ENCODE data around the gene SLC9A5.

Gene SLC9A5

GRCh38 chr16:67256701-67257230 lies 8.0 kb downstream of the SLC9A5 start:
- H3K4me3 ChIP-seq (ENCODE audit: low read depth, low read length): no peak overlapping the region
- H3K4me1 ChIP-seq (ENCODE audit: control insufficient read depth, insufficient read depth, low read length): no peaks in the 10 kb centered on the region
- no peaks in the 10 kb centered on the region for H3K27me3 ChIP-seq (ENCODE audit: control insufficient read depth, insufficient read depth, low read length)
- H3K9me3 ChIP-seq (ENCODE audit: control insufficient read depth, insufficient read depth, low read length): no peaks in the 10 kb centered on the region
- H3K9ac ChIP-seq (ENCODE audit: low read depth, low read length): peak overlapping the region; percentile 12
- peaks cover 2% of the 10 kb centered on the region for H3K36me3 ChIP-seq (ENCODE audit: control insufficient read depth, insufficient read depth, low read length)

- no peaks in the 10 kb centered on the region for H3K9me3 ChIP-seq (ENCODE audit: control insufficient read depth, insufficient read depth, low read length)
- no peak overlapping the region for H3K4me3 ChIP-seq (ENCODE audit: low read depth, low read length)
- peaks cover 2% of the 10 kb centered on the region for H3K36me3 ChIP-seq (ENCODE audit: control insufficient read depth, insufficient read depth, low read length)
- no peaks in the 10 kb centered on the region for H3K27me3 ChIP-seq (ENCODE audit: control insufficient read depth, insufficient read depth, low read length)
- no peak overlapping the region for H3K9ac ChIP-seq (ENCODE audit: low read depth, low read length)
- no peaks in the 10 kb centered on the region for H3K4me1 ChIP-seq (ENCODE audit: control insufficient read depth, insufficient read depth, low read length)
Measured at GRCh38 chr16:67257486-67258160, 8.8 kb downstream of the SLC9A5 start.

DNA sequence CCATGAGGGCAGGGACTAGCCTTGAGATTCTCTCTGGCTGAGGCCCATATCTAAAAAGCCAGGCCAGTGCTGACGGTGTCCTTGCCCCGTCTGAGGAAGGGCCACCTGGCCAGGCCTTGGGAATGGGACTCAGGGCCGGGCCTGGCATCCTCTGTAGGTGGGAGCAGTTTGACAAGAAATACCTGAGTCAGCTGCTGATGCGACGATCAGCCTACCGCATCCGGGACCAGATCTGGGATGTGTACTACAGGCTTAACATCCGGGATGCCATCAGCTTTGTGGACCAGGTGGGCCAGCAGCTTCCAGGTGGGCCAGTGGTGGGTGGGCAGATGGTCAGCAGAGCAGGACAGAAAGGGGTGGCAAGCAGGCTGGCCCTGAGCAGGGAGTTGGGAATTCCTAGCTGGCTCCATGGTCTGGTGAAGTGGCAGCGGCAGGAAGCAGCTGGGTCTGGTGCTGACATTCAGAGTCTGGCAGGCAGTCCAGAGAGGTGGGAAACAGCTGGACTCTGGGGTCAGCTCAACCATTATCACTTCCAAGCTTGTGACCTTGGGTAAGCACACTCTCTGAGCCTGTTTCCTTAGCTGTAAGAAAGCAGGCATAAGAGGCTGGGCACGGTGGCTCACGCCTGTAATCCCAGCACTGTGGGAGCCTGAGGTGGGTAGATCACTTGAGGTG lies 9.5 kb downstream of the SLC9A5 start:
- H3K4me3 ChIP-seq (ENCODE audit: low read depth, low read length): no peak overlapping the region
- no peaks in the 10 kb centered on the region for H3K9me3 ChIP-seq (ENCODE audit: control insufficient read depth, insufficient read depth, low read length)
- H3K4me1 ChIP-seq (ENCODE audit: control insufficient read depth, insufficient read depth, low read length): no peaks in the 10 kb centered on the region
- no peak overlapping the region for H3K9ac ChIP-seq (ENCODE audit: low read depth, low read length)
- peaks cover 2% of the 10 kb centered on the region for H3K36me3 ChIP-seq (ENCODE audit: control insufficient read depth, insufficient read depth, low read length)
- no peaks in the 10 kb centered on the region for H3K27me3 ChIP-seq (ENCODE audit: control insufficient read depth, insufficient read depth, low read length)

DNA sequence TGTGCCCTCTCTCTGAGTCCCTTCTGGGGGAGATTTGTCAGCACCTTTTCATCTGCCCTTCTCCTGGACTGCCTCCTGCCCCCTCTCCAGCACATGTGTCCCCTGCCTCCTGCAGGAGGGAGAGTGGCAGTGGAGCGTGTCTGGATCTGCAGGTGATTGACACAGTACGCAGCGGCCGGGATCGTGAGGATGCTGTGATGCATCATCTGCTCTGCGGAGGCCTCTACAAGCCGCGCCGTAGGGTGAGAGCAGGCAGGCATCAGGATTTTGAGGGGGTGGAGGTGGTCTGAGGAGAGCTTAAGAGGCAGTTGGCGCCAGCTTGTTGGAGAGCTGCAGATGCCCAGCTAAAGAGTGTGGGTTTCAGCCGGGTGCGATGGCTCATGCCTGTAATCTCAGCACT lies 10.9 kb downstream of the SLC9A5 start:
- no peak overlapping the region for H3K9ac ChIP-seq (ENCODE audit: low read depth, low read length)
- no peaks in the 10 kb centered on the region for H3K27me3 ChIP-seq (ENCODE audit: control insufficient read depth, insufficient read depth, low read length)

DNA sequence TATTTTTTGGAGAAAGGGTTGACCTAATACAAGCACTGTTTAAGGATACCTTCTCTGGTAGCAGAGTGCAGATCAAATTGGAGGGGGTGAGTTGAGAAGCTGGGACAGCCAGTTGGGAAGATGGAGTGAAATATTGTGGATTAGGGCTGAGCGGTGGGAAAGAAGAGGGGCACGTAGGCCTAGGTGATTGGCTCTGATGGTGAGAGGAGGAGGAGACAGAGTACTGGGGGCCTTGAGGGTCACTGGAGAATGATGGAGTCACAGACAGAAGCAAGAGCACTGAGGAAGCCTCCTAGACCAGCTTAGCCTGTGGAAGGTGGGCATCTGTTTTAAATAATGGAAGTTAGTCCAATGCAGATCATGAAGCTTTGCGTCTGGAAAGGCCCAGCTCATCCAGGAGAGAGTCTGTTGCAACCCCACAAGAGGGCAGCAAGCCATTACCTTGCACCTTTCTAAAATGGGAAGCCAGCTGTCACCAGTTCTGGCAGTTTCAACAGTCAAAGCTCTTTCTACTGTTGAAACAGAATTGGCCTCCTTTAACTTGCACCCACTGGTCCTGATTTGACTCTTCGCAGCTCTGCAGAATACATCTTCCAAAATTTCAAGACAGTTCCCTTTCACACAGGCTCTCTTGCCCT lies 11.8 kb downstream of the SLC9A5 start:
- no peaks in the 10 kb centered on the region for H3K27me3 ChIP-seq (ENCODE audit: control insufficient read depth, insufficient read depth, low read length)
- no peak overlapping the region for H3K4me3 ChIP-seq (ENCODE audit: low read depth, low read length)
- H3K9ac ChIP-seq (ENCODE audit: low read depth, low read length): no peak overlapping the region
- H3K36me3 ChIP-seq (ENCODE audit: control insufficient read depth, insufficient read depth, low read length): peaks cover 2% of the 10 kb centered on the region
- no peaks in the 10 kb centered on the region for H3K9me3 ChIP-seq (ENCODE audit: control insufficient read depth, insufficient read depth, low read length)
- no peaks in the 10 kb centered on the region for H3K4me1 ChIP-seq (ENCODE audit: control insufficient read depth, insufficient read depth, low read length)

More for the DNA sequence above, 10.9 kb downstream of the SLC9A5 start:
- Histone ChIP-seq H3K4me3 (ENCODE audit: low read depth, low read length) (no peak overlapping the region), H3K36me3 (ENCODE audit: control insufficient read depth, insufficient read depth, low read length) (peaks cover 2% of the 10 kb centered on the region), H3K4me1 (ENCODE audit: control insufficient read depth, insufficient read depth, low read length) (no peaks in the 10 kb centered on the region), H3K9me3 (ENCODE audit: control insufficient read depth, insufficient read depth, low read length) (no peaks in the 10 kb centered on the region)

GRCh38 chr16:67263201-67263600 lies 14.4 kb downstream of the SLC9A5 start:
- Histone ChIP-seq H3K36me3 (ENCODE audit: control insufficient read depth, insufficient read depth, low read length) (no peaks in the 10 kb centered on the region), H3K4me3 (ENCODE audit: low read depth, low read length) (no peak overlapping the region), H3K9me3 (ENCODE audit: control insufficient read depth, insufficient read depth, low read length) (no peaks in the 10 kb centered on the region), H3K9ac (ENCODE audit: low read depth, low read length) (no peak overlapping the region), H3K4me1 (ENCODE audit: control insufficient read depth, insufficient read depth, low read length) (no peaks in the 10 kb centered on the region), H3K27me3 (ENCODE audit: control insufficient read depth, insufficient read depth, low read length) (no peaks in the 10 kb centered on the region)

- no peak overlapping the region for H3K9ac ChIP-seq (ENCODE audit: low read depth, low read length)
- H3K27me3 ChIP-seq (ENCODE audit: control insufficient read depth, insufficient read depth, low read length): no peaks in the 10 kb centered on the region
- H3K36me3 ChIP-seq (ENCODE audit: control insufficient read depth, insufficient read depth, low read length): no peaks in the 10 kb centered on the region
- H3K4me1 ChIP-seq (ENCODE audit: control insufficient read depth, insufficient read depth, low read length): no peaks in the 10 kb centered on the region
- no peak overlapping the region for H3K4me3 ChIP-seq (ENCODE audit: low read depth, low read length)
- no peaks in the 10 kb centered on the region for H3K9me3 ChIP-seq (ENCODE audit: control insufficient read depth, insufficient read depth, low read length)
Measured at GRCh38 chr16:67264277-67264676, 15.5 kb downstream of the SLC9A5 start.

DNA sequence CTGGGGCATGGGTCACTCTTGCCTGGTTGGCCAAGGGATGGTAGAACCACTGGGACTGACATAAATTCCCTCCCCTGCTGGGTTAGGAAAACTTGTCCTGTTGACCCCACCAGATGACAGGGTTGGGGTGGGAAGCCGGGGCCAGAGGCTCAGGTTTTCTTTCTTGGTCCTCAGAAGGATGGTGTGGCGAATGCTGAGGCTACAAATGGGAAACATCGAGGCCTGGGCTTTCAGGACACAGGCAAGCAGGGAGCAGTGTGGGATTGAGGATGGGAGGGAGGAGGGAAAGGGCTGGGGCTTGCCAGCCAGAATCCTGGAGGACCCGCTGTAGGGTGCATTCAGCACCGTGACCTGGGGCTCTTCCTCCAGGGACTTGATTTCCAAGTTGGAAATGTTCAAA lies 16.1 kb downstream of the SLC9A5 start:
- H3K36me3 ChIP-seq (ENCODE audit: control insufficient read depth, insufficient read depth, low read length): no peaks in the 10 kb centered on the region
- H3K9ac ChIP-seq (ENCODE audit: low read depth, low read length): no peak overlapping the region
- H3K9me3 ChIP-seq (ENCODE audit: control insufficient read depth, insufficient read depth, low read length): no peaks in the 10 kb centered on the region
- H3K27me3 ChIP-seq (ENCODE audit: control insufficient read depth, insufficient read depth, low read length): no peaks in the 10 kb centered on the region
- peaks cover 3% of the 10 kb centered on the region for H3K4me1 ChIP-seq (ENCODE audit: control insufficient read depth, insufficient read depth, low read length)
- no peak overlapping the region for H3K4me3 ChIP-seq (ENCODE audit: low read depth, low read length)

GRCh38 chr16:67265834-67266233 lies 17.1 kb downstream of the SLC9A5 start:
- no peak overlapping the region for H3K4me3 ChIP-seq (ENCODE audit: low read depth, low read length)
- no peaks in the 10 kb centered on the region for H3K36me3 ChIP-seq (ENCODE audit: control insufficient read depth, insufficient read depth, low read length)

GRCh38 chr16:67268136-67268579 lies 19.4 kb downstream of the SLC9A5 start:
- Histone ChIP-seq H3K4me1 (ENCODE audit: control insufficient read depth, insufficient read depth, low read length) (peaks cover 3% of the 10 kb centered on the region), H3K27me3 (ENCODE audit: control insufficient read depth, insufficient read depth, low read length) (no peaks in the 10 kb centered on the region), H3K9ac (ENCODE audit: low read depth, low read length) (no peak overlapping the region), H3K9me3 (ENCODE audit: control insufficient read depth, insufficient read depth, low read length) (no peaks in the 10 kb centered on the region), H3K4me3 (ENCODE audit: low read depth, low read length) (no peak overlapping the region), H3K36me3 (ENCODE audit: control insufficient read depth, insufficient read depth, low read length) (no peaks in the 10 kb centered on the region)

More at GRCh38 chr16:67265834-67266233, 17.1 kb downstream of the SLC9A5 start:
- H3K9me3 ChIP-seq (ENCODE audit: control insufficient read depth, insufficient read depth, low read length): no peaks in the 10 kb centered on the region
- H3K4me1 ChIP-seq (ENCODE audit: control insufficient read depth, insufficient read depth, low read length): peaks cover 3% of the 10 kb centered on the region
- H3K27me3 ChIP-seq (ENCODE audit: control insufficient read depth, insufficient read depth, low read length): no peaks in the 10 kb centered on the region
- H3K9ac ChIP-seq (ENCODE audit: low read depth, low read length): no peak overlapping the region

GRCh38 chr16:67269766-67270165 lies 21.0 kb downstream of the SLC9A5 start:
- H3K36me3 ChIP-seq (ENCODE audit: control insufficient read depth, insufficient read depth, low read length): no peaks in the 10 kb centered on the region
- no peaks in the 10 kb centered on the region for H3K9me3 ChIP-seq (ENCODE audit: control insufficient read depth, insufficient read depth, low read length)
- H3K9ac ChIP-seq (ENCODE audit: low read depth, low read length): no peak overlapping the region
- H3K27me3 ChIP-seq (ENCODE audit: control insufficient read depth, insufficient read depth, low read length): no peaks in the 10 kb centered on the region
- H3K4me1 ChIP-seq (ENCODE audit: control insufficient read depth, insufficient read depth, low read length): peaks cover 3% of the 10 kb centered on the region
- H3K4me3 ChIP-seq (ENCODE audit: low read depth, low read length): no peak overlapping the region

Measured in iPS-15b (cell line).